GM12878 (cell line): ENCODE results near the gene NFKBIE. TPM values are rescaled to one million over a fixed set of nuclear protein-coding genes. Genes with fewer than 3 reads are reported as not detected.

Experiments
- ATAC-seq: fragments of 200-7000 bp; cut with Tn5 transposase; 3 replicates; pipeline ENCODE4 v1.9.1; 2020; ENCODE audit warnings: mild to moderate bottlenecking, moderate library complexity
- BruUV-seq: library from RNA; stranded (reverse); fragments of 400-500 nt; replicated peaks from 2 replicates; lab custom pipeline; 2021; lab: Mats Ljungman, UMichigan
- CTCF ChIA-PET: fragments of 300-600 bp; sonication (Branson Sonifier 250); formaldehyde crosslinking; extraction: SDS; loops from one replicate; lab custom pipeline; 2021; ENCODE audit warnings: inconsistent platforms; lab: Yijun Ruan, JAX
- POLR2A ChIA-PET: fragments of 350-600 bp; formaldehyde crosslinking; extraction: SDS; loops from one replicate; lab custom pipeline; 2021; ENCODE audit warnings: inconsistent platforms; lab: Charles Lee
- RAD21 ChIA-PET: fragments of 300-600 bp; sonication (Branson Sonifier 250); formaldehyde crosslinking; loops from one replicate; lab custom pipeline; 2023; ENCODE audit warnings: antibody characterized with exemption; ENCODE audit not compliant: unreplicated experiment; lab: Charles Lee
- SMC1A ChIA-PET: fragments of 300-600 bp; sonication (Branson Sonifier 250); formaldehyde crosslinking; loops from one replicate; lab custom pipeline; 2023; ENCODE audit not compliant: unreplicated experiment, uncharacterized antibody; lab: Charles Lee
- DNase-seq: peaks from one replicate; pipeline ENCODE4 v3.0.0-alpha.2; 2011; ENCODE audit warnings: low read depth, low spot score
- FAIRE-seq: peaks from 3 replicates; lab custom pipeline; 2011; peaks lifted over from hg19 to GRCh38; lab: Jason Lieb, UNC
- H2AFZ ChIP-seq: 2 replicates; pipeline ENCODE4 v1.6.0; 2011; ENCODE audit warnings: low read depth, low read length, control low read depth; ENCODE audit not compliant: control insufficient read depth
- H3K27ac ChIP-seq: 2 replicates; pipeline ENCODE4 v1.5.1; 2011; ENCODE audit warnings: control low read depth; ENCODE audit not compliant: control insufficient read depth, insufficient read depth
- H3K27me3 ChIP-seq, 2 experiments: replicated peaks in 1 of 2; 2 replicates each; pipeline versions ENCODE4 v1.6.0 to v1.6.1; 2011; ENCODE audit warnings: low read length in 1 of 2; ENCODE audit not compliant: control insufficient read depth in 2 of 2, insufficient read depth in 2 of 2
- H3K36me3 ChIP-seq, 2 experiments: 2 replicates each; pipeline ENCODE4 v1.5.1; 2011; ENCODE audit warnings: low read length in 1 of 2; ENCODE audit not compliant: control insufficient read depth in 2 of 2, insufficient read depth in 2 of 2
- H3K4me1 ChIP-seq: 2 replicates; pipeline ENCODE4 v1.6.1; 2011; ENCODE audit warnings: mild to moderate bottlenecking, low read length, moderate library complexity, mixed read lengths; ENCODE audit not compliant: control insufficient read depth, insufficient read depth
- H3K4me2 ChIP-seq: 2 replicates; pipeline ENCODE4 v1.6.0; 2011; ENCODE audit warnings: control low read depth; ENCODE audit not compliant: control insufficient read depth, insufficient read depth
- H3K4me3 ChIP-seq: fragments of 200-600 bp; sonication (generic); 2 replicates; pipeline ENCODE4 v1.5.1; 2016
- H3K79me2 ChIP-seq: 2 replicates; pipeline ENCODE4 v1.6.0; 2011; ENCODE audit warnings: low read length; ENCODE audit not compliant: control insufficient read depth, insufficient read depth
- H3K9ac ChIP-seq: 2 replicates; pipeline ENCODE4 v1.8.0; 2011; ENCODE audit warnings: low read length, control low read depth, mixed read lengths; ENCODE audit not compliant: control insufficient read depth, insufficient read depth
- H3K9me3 ChIP-seq: replicated peaks from 3 replicates; pipeline ENCODE4 v1.5.1; 2011; ENCODE audit warnings: mild to moderate bottlenecking, low read length; ENCODE audit not compliant: control insufficient read depth, insufficient read depth
- H4K20me1 ChIP-seq: 2 replicates; pipeline ENCODE4 v1.6.0; 2011; ENCODE audit not compliant: control insufficient read depth, insufficient read depth
- BHLHE40 ChIP-seq, 2 experiments: fragments of 450-650 bp in 1 of 2; IDR thresholded peaks; 2 replicates each; pipeline ENCODE4 v1.6.1; 2011 to 2017; ENCODE audit warnings: low read depth in 2 of 2, borderline replicate concordance in 1 of 2, improper control_type of control experiment in 1 of 2, low read length in 1 of 2, mild to moderate bottlenecking in 1 of 2
- CTCF ChIP-seq, 3 experiments: IDR thresholded peaks in 2 of 3; conservative IDR thresholded peaks in 1 of 3; 2 replicates each; pipeline ENCODE4 v1.5.1; 2011; ENCODE audit warnings: low read depth in 3 of 3, low read length in 3 of 3, mild to moderate bottlenecking in 3 of 3, control low read depth in 2 of 3, moderate library complexity in 2 of 3, inconsistent platforms in 1 of 3, mixed read lengths in 1 of 3; ENCODE audit not compliant: control insufficient read depth in 2 of 3, insufficient read depth in 1 of 3; ENCODE audit errors: extremely low read depth in 1 of 3
- SKIL ChIP-seq: fragments of 450-650 bp; IDR thresholded peaks from 2 replicates; pipeline ENCODE4 v1.6.1; 2017; ENCODE audit warnings: mild to moderate bottlenecking, low read depth, inconsistent platforms; ENCODE audit not compliant: poor library complexity, severe bottlenecking
- SMARCA5 ChIP-seq: fragments of 450-650 bp; IDR thresholded peaks from 2 replicates; pipeline ENCODE4 v1.6.1; 2017; ENCODE audit warnings: mild to moderate bottlenecking
- ZBTB33 ChIP-seq: fragments of 450-650 bp; IDR thresholded peaks from 2 replicates; pipeline ENCODE4 v1.6.1; 2017; ENCODE audit warnings: mild to moderate bottlenecking
- WGBS: methylation state at CpG from one replicate; pipeline ENCODE4 v1.1.6; 2016; ENCODE audit warnings: low lambda C conversion rate; ENCODE audit not compliant: insufficient replicate concordance, insufficient coverage; ENCODE audit errors: missing lambda C conversion rate; 5-methylcytosine and 5-hydroxymethylcytosine counted together
- in situ Hi-C: fragments of 300-500 bp; cut with MboI; formaldehyde crosslinking; loops from 9 replicates; pipeline ENCODE4 v1.14.3; 2018; ENCODE audit warnings: mixed read lengths
- intact Hi-C: fragments of 100-400 bp; cut with micrococcal nuclease; formaldehyde crosslinking; loops from one replicate; pipeline ENCODE4 v1.14.2; 2022; ENCODE audit not compliant: unreplicated experiment
- polyA plus RNA-seq, 11 experiments: library from polyadenylated mRNA; depleted of rRNA in 4 of 11; unstranded in 6 of 11; stranded (reverse) in 5 of 11; fragments of >200 nt; fragmentation: Nextera tagmentation in 4 of 11; fragmentation: Illumina TruSeq in 1 of 11; extraction: Ambion mirVana in 4 of 11; extraction: Trizol in 1 of 11; gene quantifications; 1 replicate in 1 of 11; 2 replicates in 10 of 11; pipeline versions ENCODE4 v1.2.1 to v1.2.3, GENCODE V29; 2011 to 2016; ENCODE audit warnings: inconsistent platforms in 2 of 11, missing spikeins in 2 of 11, low read depth in 1 of 11
- total RNA-seq, 4 experiments: library from RNA; depleted of rRNA in 3 of 4; stranded (reverse); fragments of >200 nt in 3 of 4; fragmentation: Illumina TruSeq in 1 of 4; extraction: Trizol in 1 of 4; gene quantifications; 2 replicates each; pipeline versions ENCODE4 v1.2.1 to v1.2.3, GENCODE V29; 2013 to 2021

NFKBIE gene
- total and polyA plus RNA-seq, 10 of the 15 experiments (the other 5 are each of a cell fraction or from before 2014, with no cell fraction given): 10.4 to 106 (median 38.8) TPM

- Histone ChIP-seq H3K79me2 (peaks cover 31% of the 10 kb centered on the region), H3K9me3 (no peaks in the 10 kb centered on the region), H3K4me3 (peak overlapping the region; percentile 83), H3K9ac (peak overlapping the region; percentile 71), H3K4me2 (peak overlapping the region; percentile 95), H3K27me3 (no peaks in the 10 kb centered on the region), H3K36me3 (peaks cover 0 to under 1% of the 10 kb centered on the region in 2 experiments; a peak in 2 of 4 replicates), H3K4me1 (peaks cover 22% of the 10 kb centered on the region), H3K27ac (peak overlapping the region; percentile 13; the same call in 1 of the 2 replicates), H4K20me1 (no peaks in the 10 kb centered on the region), H2AFZ (peak overlapping the region; percentile 51; the same call in 1 of the 2 replicates)
- in situ Hi-C loops (no loop called here), intact Hi-C loops (no loop called here)
- BruUV-seq: TSS peak; percentile 45
- TF ChIP-seq ZBTB33: no peak
- TF ChIP-seq BHLHE40 (IDR thresholded peaks at IDR 0.05; ENCODE audit: borderline replicate concordance in 1 of 2, low read depth in 2 of 2, low read length in 1 of 2): no peak
- TF ChIP-seq SKIL: no peak
- TF ChIP-seq SMARCA5: 0 out of 2 replicates have a peak, but pooled peaks have one; percentile 63
- peak in 2 of 3 experiments; percentile 17 to 25; a peak in 2 of 6 replicates for TF ChIP-seq CTCF (IDR thresholded peaks at IDR 0.05 in 2 of 3, conservative IDR thresholded peaks at IDR 0.05 in 1 of 3; ENCODE audit: control insufficient read depth in 2 of 3, extremely low read depth in 1 of 3, insufficient read depth in 1 of 3, low read depth in 3 of 3, low read length in 3 of 3)
- ChIA-PET RAD21 (interaction anchor here (0.6 to 4.5 kb wide), 17 partner anchors 9 to 128 kb away, joined by 3 to 23 read pairs (median 6); partner anchors contain the start of gene HSP90AB1), CTCF (interaction anchor here (0.7 to 6.0 kb wide), 18 partner anchors 11 to 128 kb away, joined by 3 to 95 read pairs (median 4); partner anchors contain the start of gene HSP90AB1), POLR2A (interaction anchor here (0.8 to 7.0 kb wide), 9 partner anchors 12 to 39 kb away, joined by 3 to 63 read pairs (median 4); partner anchors contain the start of gene HSP90AB1), SMC1A (interaction anchor here (0.6 to 2.2 kb wide), 15 partner anchors 11 to 114 kb away, joined by 3 to 18 read pairs (median 6); no protein-coding TSS in a partner anchor)
- DNase-seq (no peak), FAIRE-seq (peak; percentile 68), ATAC-seq (peak; percentile 8)
- WGBS: 12% methylated on average over 13 of the region's 18 CpGs
Measured at GRCh38 chr6:44224029-44224964, 41.1 kb downstream of the NFKBIE start.
